ENCODE measurements around the gene ACRV1.

Gene ACRV1

GRCh38 chr11:125674210-125674609 is 6.4 kb downstream of the ACRV1 start:
- Histone ChIP-seq H3K4me2 (ENCODE audit: low read length) (no peak overlapping the region), H2AFZ (ENCODE audit: low read depth, low read length) (no peak overlapping the region), H3K4me3 (ENCODE audit: low read length) (no peak overlapping the region), H3K9me3 (ENCODE audit: insufficient read depth, low read length) (no peaks in the 10 kb centered on the region), H4K20me1 (ENCODE audit: insufficient read depth, low read length) (peaks cover 4% of the 10 kb centered on the region; the same call in 1 of the 2 replicates), H3K4me1 (ENCODE audit: low read length) (no peaks in the 10 kb centered on the region), H3K27ac (ENCODE audit: low read length) (no peak overlapping the region), H3K27me3 (ENCODE audit: low read depth, low read length) (no peaks in the 10 kb centered on the region), H3K9ac (ENCODE audit: low read length) (no peak overlapping the region), H3K36me3 (replicated peaks; ENCODE audit: low read depth, low read length) (peaks cover 56% of the 10 kb centered on the region), H3K79me2 (ENCODE audit: low read length) (peaks cover under 1% of the 10 kb centered on the region)
- no peak for TF ChIP-seq EZH2phosphoT487 (IDR thresholded peaks at IDR 0.05; ENCODE audit: low read depth)
- no peak for TF ChIP-seq CTCF (IDR thresholded peaks at IDR 0.05; ENCODE audit: low read depth, low read length)

- H4K20me1 ChIP-seq (ENCODE audit: insufficient read depth, low read length) = peaks cover 10% of the 10 kb centered on the region; the same call in 1 of the 2 replicates
- no peak for TF ChIP-seq EZH2phosphoT487 (IDR thresholded peaks at IDR 0.05; ENCODE audit: low read depth)
- TF ChIP-seq CTCF (IDR thresholded peaks at IDR 0.05; ENCODE audit: low read depth, low read length) = no peak
- H3K36me3 ChIP-seq (replicated peaks; ENCODE audit: low read depth, low read length) = peaks cover 53% of the 10 kb centered on the region
- no peaks in the 10 kb centered on the region for H3K4me1 ChIP-seq (ENCODE audit: low read length)
- H3K27ac ChIP-seq (ENCODE audit: low read length) = no peak overlapping the region
- no peak overlapping the region for H3K9ac ChIP-seq (ENCODE audit: low read length)
- H2AFZ ChIP-seq (ENCODE audit: low read depth, low read length) = no peak overlapping the region
- H3K9me3 ChIP-seq (ENCODE audit: insufficient read depth, low read length) = no peaks in the 10 kb centered on the region
- H3K27me3 ChIP-seq (ENCODE audit: low read depth, low read length) = no peaks in the 10 kb centered on the region
- peaks cover 21% of the 10 kb centered on the region for H3K79me2 ChIP-seq (ENCODE audit: low read length)
- H3K4me3 ChIP-seq (ENCODE audit: low read length) = no peak overlapping the region
- H3K4me2 ChIP-seq (ENCODE audit: low read length) = no peak overlapping the region
Observed at GRCh38 chr11:125671561-125671960, 9.1 kb downstream of the ACRV1 start.

GRCh38 chr11:125670172-125670571 is 10.5 kb downstream of the ACRV1 start:
- Histone ChIP-seq H3K27ac (ENCODE audit: low read length) (no peak overlapping the region), H3K4me2 (ENCODE audit: low read length) (no peak overlapping the region), H3K9ac (ENCODE audit: low read length) (no peak overlapping the region), H4K20me1 (ENCODE audit: insufficient read depth, low read length) (peaks cover 10% of the 10 kb centered on the region; the same call in 1 of the 2 replicates), H3K79me2 (ENCODE audit: low read length) (peaks cover 34% of the 10 kb centered on the region), H3K4me3 (ENCODE audit: low read length) (no peak overlapping the region), H3K4me1 (ENCODE audit: low read length) (no peaks in the 10 kb centered on the region), H3K9me3 (ENCODE audit: insufficient read depth, low read length) (no peaks in the 10 kb centered on the region), H2AFZ (ENCODE audit: low read depth, low read length) (no peak overlapping the region), H3K27me3 (ENCODE audit: low read depth, low read length) (no peaks in the 10 kb centered on the region), H3K36me3 (replicated peaks; ENCODE audit: low read depth, low read length) (peaks cover 49% of the 10 kb centered on the region)
- TF ChIP-seq CTCF (IDR thresholded peaks at IDR 0.05; ENCODE audit: low read depth, low read length) (no peak), EZH2phosphoT487 (IDR thresholded peaks at IDR 0.05; ENCODE audit: low read depth) (no peak)

- Histone ChIP-seq H3K4me1 (ENCODE audit: low read length) (peaks cover 4% of the 10 kb centered on the region; the same call in 1 of the 2 replicates), H3K9me3 (ENCODE audit: insufficient read depth, low read length) (no peaks in the 10 kb centered on the region), H3K4me3 (ENCODE audit: low read length) (no peak overlapping the region), H3K9ac (ENCODE audit: low read length) (no peak overlapping the region), H4K20me1 (ENCODE audit: insufficient read depth, low read length) (peaks cover 10% of the 10 kb centered on the region; the same call in 1 of the 2 replicates), H2AFZ (ENCODE audit: low read depth, low read length) (no peak overlapping the region), H3K79me2 (ENCODE audit: low read length) (peaks cover 52% of the 10 kb centered on the region), H3K36me3 (replicated peaks; ENCODE audit: low read depth, low read length) (peaks cover 55% of the 10 kb centered on the region), H3K4me2 (ENCODE audit: low read length) (no peak overlapping the region), H3K27ac (ENCODE audit: low read length) (no peak overlapping the region), H3K27me3 (ENCODE audit: low read depth, low read length) (no peaks in the 10 kb centered on the region)
- no peak for TF ChIP-seq EZH2phosphoT487 (IDR thresholded peaks at IDR 0.05; ENCODE audit: low read depth)
- TF ChIP-seq CTCF (IDR thresholded peaks at IDR 0.05; ENCODE audit: low read depth, low read length) = no peak
Observed at GRCh38 chr11:125667151-125667550, 13.5 kb downstream of the ACRV1 start.
